Mesenteric fat pad (tissue), 1 donor: ENCODE data around the gene GDPGP1. TPM values are rescaled to one million over a fixed set of nuclear protein-coding genes. Genes with fewer than 3 reads are reported as not detected.
"Not testable (repeated sequence)": the region's sequence is repeated elsewhere in the genome, so short reads cannot be mapped to it uniquely, and the experiment has no call there.

ENCODE experiments used
- DNase-seq: peaks from one replicate; pipeline ENCODE4 v3.0.0-alpha.2; 2020; ENCODE audit warnings: low spot score
- total RNA-seq: library from RNA; stranded (reverse); fragmentation: NEBNext Ultra II Directional; extraction: Animal tissue kit (Norgen Biotek cat#: 25700); gene quantifications from one replicate; pipeline ENCODE4 v1.2.1, GENCODE V29; 2021
- donor health status: DM: yes; HTN: yes; CAD: no.

GDPGP1 gene
- total RNA-seq, 1 donor from 2014 or later, result 8.1 TPM

GRCh38 chr15:90249203-90249863 is 15.3 kb downstream of the GDPGP1 start, which contains the start of gene TTLL13:
Gene TTLL13, plus strand, starts transcription at chr15:90249556. Its CDS starts 1,075 bp downstream, at chr15:90250631.
- DNase-seq, result peak; percentile 97

- DNase-seq, result no peak
These were observed 23.8 kb downstream of the GDPGP1 start for GRCh38 chr15:90257776-90258175.

- no peak for DNase-seq
These were observed 25.5 kb downstream of the GDPGP1 start for GRCh38 chr15:90259524-90259923.

- DNase-seq, result not testable (repeated sequence)
These were observed 26.7 kb downstream of the GDPGP1 start for GRCh38 chr15:90260731-90261130.

GRCh38 chr15:90261811-90262210 is 27.8 kb downstream of the GDPGP1 start:
- DNase-seq, result no peak

- DNase-seq, result no peak
These were observed 28.4 kb downstream of the GDPGP1 start for GRCh38 chr15:90262426-90262825.

- DNase-seq, result no peak
These were observed 30.7 kb downstream of the GDPGP1 start for GRCh38 chr15:90264671-90265070.

- peak; percentile 95 for DNase-seq
These were observed 31.5 kb downstream of the GDPGP1 start, which contains the start of gene NGRN for GRCh38 chr15:90265271-90266060. Gene NGRN, plus strand, starts transcription at chr15:90265672. Its CDS starts 41 bp downstream, at chr15:90265713.

GRCh38 chr15:90266061-90266431 is 32.0 kb downstream of the GDPGP1 start:
- DNase-seq, result no peak

GRCh38 chr15:90266485-90266884 is 32.5 kb downstream of the GDPGP1 start:
- no peak for DNase-seq

- no peak for DNase-seq
These were observed 34.4 kb downstream of the GDPGP1 start for GRCh38 chr15:90268415-90268814.

GRCh38 chr15:90270502-90271150 is 36.6 kb downstream of the GDPGP1 start:
- no peak for DNase-seq

- no peak for DNase-seq
These were observed 37.6 kb downstream of the GDPGP1 start for GRCh38 chr15:90271459-90272166.

GRCh38 chr15:90278467-90278866 is 44.5 kb downstream of the GDPGP1 start:
- not testable (repeated sequence) for DNase-seq

- DNase-seq, result not testable (repeated sequence)
These were observed 46.7 kb downstream of the GDPGP1 start for GRCh38 chr15:90280743-90281142.

- DNase-seq, result not testable (repeated sequence)
These were observed 47.6 kb downstream of the GDPGP1 start for GRCh38 chr15:90281637-90282036.

GRCh38 chr15:90286678-90287077 is 52.7 kb downstream of the GDPGP1 start:
- DNase-seq, result no peak

GRCh38 chr15:90287101-90287500 is 53.1 kb downstream of the GDPGP1 start:
- no peak for DNase-seq

GRCh38 chr15:90287946-90288345 is 53.9 kb downstream of the GDPGP1 start:
- no peak for DNase-seq

GRCh38 chr15:90291679-90292356 is 57.8 kb downstream of the GDPGP1 start:
- DNase-seq, result no peak
